OCI-LY1 (cell line): ENCODE measurements around the gene SERPINB8.

Experiments used
- CTCF ChIP-seq: fragments of 200-600 bp; sonication (generic), shearing (Covaris generic); IDR thresholded peaks from 2 replicates; pipeline ENCODE4 v1.5.1; 2017; ENCODE audit warnings: mild to moderate bottlenecking, antibody characterized with exemption, low read length, moderate library complexity, mixed read lengths
- EZH2 ChIP-seq: fragments of 200-600 bp; sonication (generic), shearing (Covaris generic); IDR thresholded peaks from 2 replicates; pipeline ENCODE4 v1.8.0; 2017; ENCODE audit warnings: borderline replicate concordance, mixed run types, mild to moderate bottlenecking, antibody characterized with exemption, low read length, moderate library complexity, mixed read lengths

GRCh38 chr18:63999871-64000270, 30.0 kb downstream of the SERPINB8 start:
- TF ChIP-seq CTCF (no peak), EZH2 (no peak)
